Upper lobe of left lung (tissue), 6 donors: ENCODE data around the gene MEF2A. TPM values are rescaled to one million over a fixed set of nuclear protein-coding genes. Genes with fewer than 3 reads are reported as not detected.

Experiments
- ATAC-seq, 2 donors: fragments of 200-7000 bp; cut with Tn5 transposase; one replicate each; pipeline ENCODE4 v1.9.1; 2022; ENCODE audit warnings: mild to moderate bottlenecking in 2 of 2, moderate library complexity in 2 of 2; ENCODE audit not compliant: low FRiP score in 2 of 2
- DNase-seq, 2 donors: peaks; one replicate each; pipeline ENCODE4 v3.0.0-alpha.2; 2019 to 2020
- H3K27ac ChIP-seq, 4 donors: fragments of 200-600 bp; sonication (generic); one replicate each; pipeline ENCODE4 v1.5.1; 2016 to 2019
- H3K27me3 ChIP-seq, 4 donors: fragments of 200-600 bp; sonication (generic); one replicate each; pipeline ENCODE4 v1.5.1; 2017 to 2019
- H3K36me3 ChIP-seq, 4 donors: fragments of 200-600 bp; sonication (generic); one replicate each; pipeline ENCODE4 v1.5.1; 2016 to 2019
- H3K4me1 ChIP-seq, 4 donors: fragments of 200-600 bp; sonication (generic); one replicate each; pipeline ENCODE4 v1.5.1; 2018 to 2019
- H3K4me3 ChIP-seq, 4 donors: fragments of 200-600 bp; sonication (generic); one replicate each; pipeline ENCODE4 v1.5.1; 2017 to 2019; ENCODE audit warnings: mild to moderate bottlenecking in 2 of 4, moderate library complexity in 1 of 4
- H3K9me3 ChIP-seq, 4 donors: fragments of 200-600 bp; sonication (generic); one replicate each; pipeline ENCODE4 v1.5.1; 2018 to 2019
- CTCF ChIP-seq, 6 experiments: fragments of 450-650 bp in 4 of 6; fragments of 200-600 bp in 2 of 6; sonication (generic) in 2 of 6; IDR thresholded peaks; one replicate each; pipeline ENCODE4 v1.5.1; 2016 to 2019; ENCODE audit warnings: antibody characterized with exemption in 6 of 6
- EP300 ChIP-seq, 4 donors: sonication (generic); formaldehyde crosslinking; IDR thresholded peaks; one replicate each; pipeline ENCODE4 v1.5.1; 2017; ENCODE audit warnings: antibody characterized with exemption in 4 of 4, control low read depth in 2 of 4
- POLR2A ChIP-seq, 4 donors: fragments of 450-650 bp; IDR thresholded peaks; one replicate each; pipeline ENCODE4 v1.5.1; 2016 to 2017; ENCODE audit warnings: antibody characterized with exemption in 4 of 4, mild to moderate bottlenecking in 2 of 4
- POLR2AphosphoS5 ChIP-seq, 2 donors: sonication (generic); formaldehyde crosslinking; IDR thresholded peaks; one replicate each; pipeline ENCODE4 v1.5.1; 2017; ENCODE audit warnings: antibody characterized with exemption in 2 of 2
- WGBS, 2 donors: methylation state at CpG; one replicate each; pipeline ENCODE4 v1.1.5; 2017 to 2018; 5-methylcytosine and 5-hydroxymethylcytosine counted together
- small RNA-seq, 4 donors: library from RNA; depleted of rRNA; stranded (forward); fragments of <200 nt; gene quantifications; one replicate each; pipeline ENCODE3, GENCODE V24; 2016
- total RNA-seq, 6 donors: library from RNA; depleted of rRNA in 4 of 6; stranded (reverse); fragments of >200 nt in 4 of 6; gene quantifications; one replicate each; pipeline versions ENCODE4 v1.1.0 to v1.2.1, GENCODE V29; 2016 to 2021
- donor health status: DM: no; HTN: no; CAD: no; lungs with moderate emphysema.
- donor health status: DM: no; HTN: yes; CAD: no; lungs with severe emphysema.

Gene MEF2A
- total RNA-seq, 6 donors from 2014 or later, result 54.9 to 89.1 (median 75.2) TPM

DNA sequence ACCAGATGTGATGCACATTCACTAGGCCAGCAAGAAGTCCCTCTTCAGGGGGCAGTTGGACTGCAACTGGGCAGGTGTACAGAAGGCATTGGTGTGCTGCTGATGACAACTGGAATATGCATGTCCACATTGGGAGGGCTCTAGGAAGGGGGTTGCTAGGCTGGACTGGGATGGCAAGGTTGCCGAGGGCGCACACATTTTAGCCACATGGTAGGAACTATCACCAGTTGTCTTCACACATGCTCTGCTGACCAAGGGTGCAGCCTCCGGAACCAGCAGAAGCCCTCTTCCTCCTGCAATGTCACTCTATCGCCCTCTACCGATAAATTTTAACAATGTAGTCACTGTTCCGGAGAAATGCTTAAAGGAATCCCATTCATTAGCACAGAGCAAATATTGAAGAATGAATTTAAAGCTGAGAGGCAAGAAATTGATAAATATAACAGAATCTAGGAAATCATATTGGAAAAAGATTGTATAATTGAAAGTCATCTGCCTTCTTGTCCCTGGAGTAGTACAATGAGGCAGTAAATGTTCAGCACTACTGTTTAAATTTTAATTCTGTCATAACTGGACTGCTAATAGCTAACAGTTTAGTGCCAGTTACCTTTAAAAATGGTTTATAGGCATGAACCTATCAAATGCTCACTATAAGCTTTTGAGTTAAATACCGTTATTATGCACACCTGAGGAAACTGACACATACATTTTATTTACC lies 190.1 kb downstream of the MEF2A start:
- no peaks in the 10 kb centered on the region for H3K36me3 ChIP-seq
- DNase-seq (peak in 1 of 2 donors; percentile 41), ATAC-seq (peak; percentile 81 to 89)
- H3K9me3 ChIP-seq, result no peaks in the 10 kb centered on the region
- peaks cover 0 to 4% (median 3%) of the 10 kb centered on the region in 4 donors for H3K4me1 ChIP-seq
- H3K27ac ChIP-seq, result no peak overlapping the region
- TF ChIP-seq POLR2A (IDR thresholded peaks at IDR 0.05), result no peak
- TF ChIP-seq CTCF (IDR thresholded peaks at IDR 0.05), result peak; percentile 58 to 77 (median 66)
- 8 to 9% methylated on average over 7 of the region's 7 CpGs for WGBS, 2 donors
- no peaks in the 10 kb centered on the region for H3K27me3 ChIP-seq
- no peak overlapping the region for H3K4me3 ChIP-seq

GRCh38 chr15:99762288-99762687 lies 196.5 kb downstream of the MEF2A start:
- Histone ChIP-seq H3K9me3 (no peaks in the 10 kb centered on the region), H3K4me3 (no peak overlapping the region), H3K4me1 (no peaks in the 10 kb centered on the region), H3K27me3 (no peaks in the 10 kb centered on the region), H3K36me3 (no peaks in the 10 kb centered on the region), H3K27ac (no peak overlapping the region)
- TF ChIP-seq POLR2AphosphoS5 (IDR thresholded peaks at IDR 0.05) (no peak), EP300 (IDR thresholded peaks at IDR 0.05) (no peak), CTCF (IDR thresholded peaks at IDR 0.05) (no peak), POLR2A (IDR thresholded peaks at IDR 0.05) (no peak)
- no peak for DNase-seq
- ATAC-seq, result no peak
- 100% methylated on average over 1 of the region's 1 CpG for WGBS, 2 donors

DNA sequence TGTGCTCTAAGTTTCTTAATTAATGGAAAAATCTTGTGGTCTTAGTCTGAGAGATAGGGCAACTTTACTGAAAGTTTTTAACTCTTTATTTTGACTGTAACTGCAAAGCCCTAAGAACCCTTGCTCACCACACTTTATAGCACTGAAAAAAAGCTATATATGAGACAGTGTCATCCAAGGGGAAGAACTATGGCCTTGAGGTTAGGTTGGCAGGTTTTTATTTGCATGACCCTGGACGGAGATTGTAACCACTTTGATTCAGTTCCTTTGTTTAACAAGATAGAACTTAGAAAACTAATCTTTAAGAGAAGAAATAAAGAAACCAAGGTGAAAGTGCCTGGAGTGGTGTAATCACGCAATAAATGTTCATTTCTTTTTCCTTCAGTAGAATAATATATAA lies 198.0 kb downstream of the MEF2A start:
- Histone ChIP-seq H3K4me3 (no peak overlapping the region), H3K36me3 (no peaks in the 10 kb centered on the region), H3K9me3 (no peaks in the 10 kb centered on the region), H3K4me1 (no peaks in the 10 kb centered on the region), H3K27me3 (no peaks in the 10 kb centered on the region), H3K27ac (no peak overlapping the region)
- WGBS, 2 donors, result 89 to 93% methylated on average over 2 of the region's 2 CpGs
- TF ChIP-seq POLR2A (IDR thresholded peaks at IDR 0.05) (no peak), POLR2AphosphoS5 (IDR thresholded peaks at IDR 0.05) (no peak), EP300 (IDR thresholded peaks at IDR 0.05) (no peak), CTCF (IDR thresholded peaks at IDR 0.05) (no peak)
- ATAC-seq (no peak), DNase-seq (no peak)

- DNase-seq (no peak), ATAC-seq (no peak)
- Histone ChIP-seq H3K27me3 (no peaks in the 10 kb centered on the region), H3K4me3 (no peak overlapping the region), H3K27ac (no peak overlapping the region), H3K9me3 (no peaks in the 10 kb centered on the region), H3K4me1 (no peaks in the 10 kb centered on the region), H3K36me3 (no peaks in the 10 kb centered on the region)
- TF ChIP-seq EP300 (IDR thresholded peaks at IDR 0.05) (no peak), POLR2A (IDR thresholded peaks at IDR 0.05) (no peak), CTCF (IDR thresholded peaks at IDR 0.05) (no peak), POLR2AphosphoS5 (IDR thresholded peaks at IDR 0.05) (no peak)
- 83 to 90% methylated on average over 3 of the region's 3 CpGs for WGBS, 2 donors
These were observed 198.7 kb downstream of the MEF2A start for GRCh38 chr15:99764522-99764921.

Small RNA genes lying within 50 kb of the gene (small RNA-seq; reads per million reads assigned to genes)
- gene RF00019, result 0 reads per million in 4 donors

Other genes starting within 250 kb of the MEF2A start
- 10 to 100 TPM in 4 of 6 donors, 1 to 10 TPM in 2; 7.6 to 16.4 (median 12.5) TPM for gene LYSMD4, start 167.5 kb downstream of the MEF2A start, total RNA-seq